IPS DF 4.7 (cell line): ENCODE data around the gene BEND2.

ENCODE experiments used
- DNase-seq: peaks from one replicate; pipeline ENCODE4 v3.0.0-alpha.2; 2013; ENCODE audit warnings: low spot score; ENCODE audit errors: extremely low read depth

Gene BEND2

DNA sequence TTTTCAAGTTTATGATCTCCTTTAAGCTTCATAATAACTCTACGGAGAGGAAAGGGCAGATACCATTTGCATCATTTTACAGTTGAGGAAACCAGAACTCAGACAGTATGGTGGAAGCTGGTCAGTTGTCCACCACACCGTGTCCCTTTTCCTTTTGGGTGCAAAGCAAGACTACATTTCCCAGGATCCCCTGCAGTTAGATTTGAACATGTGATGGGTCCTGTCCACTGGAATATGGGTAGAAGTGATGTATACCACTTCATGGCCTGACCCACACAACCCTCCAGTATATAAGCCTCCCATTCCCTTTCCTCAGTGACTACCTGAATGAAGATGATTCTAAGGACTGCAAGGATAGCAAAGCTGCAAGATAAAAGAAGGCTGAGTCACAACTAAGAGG, 74.7 kb downstream of the BEND2 start:
- no peak for DNase-seq

DNA sequence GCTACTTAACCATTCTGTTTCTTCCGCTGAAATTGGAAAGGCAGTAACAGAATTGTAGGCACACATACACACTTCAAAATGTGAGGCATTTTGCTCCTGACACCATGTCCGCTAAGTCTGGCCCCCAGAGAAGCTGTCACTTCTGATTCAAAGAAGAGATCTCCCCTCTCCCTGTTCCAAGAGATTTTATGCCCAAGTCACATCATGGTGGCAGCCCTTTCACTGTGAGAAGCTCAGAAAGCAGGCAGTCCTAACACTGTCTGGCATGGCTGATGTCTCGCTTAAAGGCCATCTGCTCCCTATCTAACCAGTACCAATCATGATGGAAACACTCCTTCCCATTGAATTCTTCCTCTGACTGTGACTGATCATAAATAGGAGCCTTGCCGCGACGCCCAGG, 83.9 kb downstream of the BEND2 start:
- no peak for DNase-seq

DNA sequence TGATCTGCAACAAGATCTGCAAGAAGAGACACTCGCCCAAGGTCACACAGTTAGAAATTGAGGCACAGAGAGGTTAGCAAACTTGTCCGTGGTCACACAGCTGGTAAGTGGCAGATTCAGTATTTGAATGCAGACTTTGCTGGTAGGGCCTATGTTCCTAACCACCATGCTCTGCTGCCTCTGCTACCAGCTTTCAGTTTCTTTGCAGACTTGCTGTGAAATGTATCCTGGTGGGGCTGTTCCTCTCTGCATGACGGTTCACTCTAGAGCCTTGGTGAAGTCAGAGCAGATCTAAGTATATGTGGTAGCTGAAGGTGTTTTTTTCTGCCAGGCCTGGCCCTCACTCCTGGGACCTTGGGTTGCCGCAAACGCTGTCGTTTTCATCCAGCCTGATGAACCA, 87.1 kb downstream of the BEND2 start:
- no peak for DNase-seq

DNA sequence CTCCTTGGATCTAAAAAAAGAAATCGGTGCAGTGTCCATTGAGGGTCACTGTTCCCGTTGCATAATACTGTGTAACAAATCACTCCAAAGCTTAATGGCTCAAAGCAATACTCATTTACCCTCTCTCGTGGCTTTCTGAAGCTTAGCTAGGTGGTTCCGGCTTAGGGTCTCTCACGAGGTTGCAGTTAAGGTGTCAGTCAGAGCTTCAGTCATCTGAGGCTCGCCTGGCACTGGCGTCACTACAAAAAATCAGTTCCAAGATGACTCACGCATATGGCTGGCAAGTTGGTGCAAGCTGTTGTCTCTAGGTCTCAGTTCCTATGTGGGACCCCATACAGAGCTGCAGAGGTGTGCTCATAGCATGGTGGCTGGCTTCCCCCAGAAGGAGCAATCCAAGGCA, 91.0 kb downstream of the BEND2 start:
- no peak for DNase-seq

DNA sequence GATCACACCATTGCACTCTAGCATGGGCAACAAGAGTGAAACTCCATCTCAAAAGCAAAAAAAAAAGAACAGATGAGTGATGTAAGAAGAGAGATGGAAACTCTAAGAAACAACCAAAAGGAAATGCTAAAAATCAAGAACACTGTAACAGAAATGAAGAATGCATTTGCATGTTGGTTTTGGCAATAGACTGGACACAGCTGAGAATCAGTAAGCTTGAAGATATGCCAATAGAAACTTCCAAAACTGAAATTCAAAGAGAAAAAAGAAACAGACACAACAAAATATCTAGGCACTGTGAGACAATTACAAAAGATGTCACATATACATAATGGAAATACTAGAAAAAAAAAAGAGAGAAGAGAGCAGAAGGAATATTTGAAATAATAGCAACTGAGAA, 93.7 kb downstream of the BEND2 start:
- DNase-seq = no peak

DNA sequence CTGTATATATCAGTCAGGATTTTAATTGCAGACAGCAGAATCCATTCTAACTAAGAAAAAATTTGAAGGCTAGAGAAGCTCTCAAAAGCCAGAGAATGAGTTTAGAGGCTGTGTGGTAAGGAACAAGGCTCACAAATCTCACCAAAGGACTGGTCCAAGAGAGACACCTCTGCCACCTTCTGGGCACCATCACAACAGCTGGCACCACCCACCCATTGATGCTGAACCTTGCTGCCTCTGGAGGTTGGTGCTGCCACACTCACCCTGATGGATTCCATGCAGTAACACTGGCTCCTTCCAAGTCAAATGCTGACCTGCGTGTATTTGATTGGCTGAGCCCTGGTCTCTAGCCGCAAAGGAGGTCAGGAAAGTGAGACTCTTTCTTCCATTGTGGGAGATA, 100.8 kb downstream of the BEND2 start:
- no peak for DNase-seq
